ENCODE measurements around the gene CTNNA3.

- TF ChIP-seq CTCF (conservative IDR thresholded peaks at IDR 0.05; ENCODE audit: low read length) (no peak), EZH2phosphoT487 (IDR thresholded peaks at IDR 0.05; ENCODE audit: borderline replicate concordance) (no peak)
Observed at GRCh38 chr10:67519434-67519833, 176.6 kb downstream of the CTNNA3 start.
